HepG2 (cell line): Measurements from ENCODE around the gene RICTOR. TPM values are rescaled to one million over a fixed set of nuclear protein-coding genes. Genes with fewer than 3 reads are reported as not detected.

Experiments
- ATAC-seq: fragments of 200-7000 bp; cut with Tn5 transposase; 3 replicates; pipeline ENCODE4 v1.9.1; 2020; ENCODE audit warnings: mild to moderate bottlenecking, moderate library complexity
- BruUV-seq: library from RNA; stranded (reverse); fragments of 400-500 nt; replicated peaks from 2 replicates; lab custom pipeline; 2021; lab: Mats Ljungman, UMichigan
- CTCF ChIA-PET: fragments of 300-600 bp; formaldehyde crosslinking; extraction: SDS; loops from one replicate; lab custom pipeline; 2021; ENCODE audit warnings: low total read pairs, inconsistent platforms, low intra/inter-chr PET ratio; lab: Yijun Ruan, JAX
- POLR2A ChIA-PET: fragments of 350-600 bp; sonication (Branson Sonifier 250); formaldehyde crosslinking; loops from one replicate; lab custom pipeline; 2020; ENCODE audit warnings: antibody characterized with exemption, inconsistent platforms; lab: Yijun Ruan, JAX
- DNase-seq: peaks from one replicate; pipeline ENCODE4 v3.0.0-alpha.2; 2015; ENCODE audit warnings: low spot score
- FAIRE-seq: peaks from 3 replicates; lab custom pipeline; 2011; peaks lifted over from hg19 to GRCh38; lab: Jason Lieb, UNC
- H2AFZ ChIP-seq: one replicate; pipeline ENCODE4 v1.6.1; 2011; ENCODE audit warnings: low read length, inconsistent platforms
- H3K27ac ChIP-seq: fragments of 300-600 bp; 3 replicates; pipeline ENCODE4 v1.8.0; 2011; ENCODE audit warnings: mixed run types, mild to moderate bottlenecking, mixed read lengths, low read length, inconsistent platforms; ENCODE audit not compliant: insufficient read depth; ENCODE audit errors: extremely low read length
- H3K27me3 ChIP-seq, 2 experiments: fragments of 200-600 bp in 1 of 2; 2 replicates in 1 of 2; 3 replicates in 1 of 2; pipeline versions ENCODE4 v1.6.0 to v1.8.0; 2011; ENCODE audit warnings: low read length in 2 of 2, mild to moderate bottlenecking in 2 of 2, moderate library complexity in 2 of 2, inconsistent platforms in 1 of 2; ENCODE audit not compliant: insufficient read depth in 2 of 2, control insufficient read depth in 1 of 2
- H3K36me3 ChIP-seq, 2 experiments: fragments of 200-600 bp in 1 of 2; replicated peaks in 1 of 2; 2 replicates in 1 of 2; 3 replicates in 1 of 2; pipeline versions ENCODE4 v1.5.1 to v1.8.0; 2011; ENCODE audit warnings: low read length in 2 of 2, inconsistent platforms in 1 of 2; ENCODE audit not compliant: insufficient read depth in 2 of 2, control insufficient read depth in 1 of 2
- H3K4me1 ChIP-seq: 2 replicates; pipeline ENCODE4 v1.5.1; 2012; ENCODE audit warnings: low read length, inconsistent platforms; ENCODE audit not compliant: insufficient read depth
- H3K4me2 ChIP-seq: 2 replicates; pipeline ENCODE4 v1.6.0; 2011; ENCODE audit warnings: low read depth, low read length, inconsistent platforms
- H3K4me3 ChIP-seq, 3 experiments: fragments of 200-600 bp in 1 of 3; sonication (generic), shearing (Covaris generic) in 1 of 3; replicated peaks in 1 of 3; 2 replicates each; pipeline ENCODE4 v1.5.1; 2011 to 2016; ENCODE audit warnings: low read length in 3 of 3, inconsistent platforms in 2 of 3, low read depth in 2 of 3, mild to moderate bottlenecking in 2 of 3, control low read depth in 1 of 3, mixed read lengths in 1 of 3; ENCODE audit not compliant: insufficient read depth in 1 of 3
- H3K79me2 ChIP-seq: one replicate; pipeline ENCODE4 v1.6.1; 2011; ENCODE audit warnings: low read length, inconsistent platforms; ENCODE audit not compliant: insufficient read depth
- H3K9ac ChIP-seq: 2 replicates; pipeline ENCODE4 v1.6.0; 2011; ENCODE audit warnings: mild to moderate bottlenecking, low read depth, low read length, inconsistent platforms; ENCODE audit not compliant: insufficient read depth
- H3K9me3 ChIP-seq: 2 replicates; pipeline ENCODE4 v1.5.1; 2012; ENCODE audit warnings: mild to moderate bottlenecking, low read length
- H4K20me1 ChIP-seq: 2 replicates; pipeline ENCODE4 v1.6.0; 2011; ENCODE audit warnings: inconsistent platforms, mild to moderate bottlenecking, low read length, moderate library complexity; ENCODE audit not compliant: insufficient read depth
- FOXA3 ChIP-seq: IDR thresholded peaks from 2 replicates; pipeline ENCODE4 v1.6.1; 2016; ENCODE audit warnings: missing genetic modification reagents, missing compliant biosample characterization
- GABPB1 ChIP-seq: IDR thresholded peaks from 2 replicates; pipeline ENCODE4 v1.6.1; 2016; ENCODE audit warnings: mild to moderate bottlenecking, missing genetic modification reagents, moderate library complexity, missing compliant biosample characterization
- NFE2L2 ChIP-seq: fragments of 150-350 bp; IDR thresholded peaks from 2 replicates; pipeline ENCODE4 v1.6.1; 2014; ENCODE audit warnings: low read length
- NR2F6 ChIP-seq, 2 experiments: IDR thresholded peaks; 2 replicates each; pipeline ENCODE4 v1.6.1; 2016; ENCODE audit warnings: antibody characterized with exemption in 1 of 2, mild to moderate bottlenecking in 1 of 2
- U2AF1 ChIP-seq: fragments of 200-400 bp; formaldehyde crosslinking; optimal IDR thresholded peaks from 2 replicates; pipeline ENCODE3; 2017; ENCODE audit warnings: mild to moderate bottlenecking, low read depth, low read length
- ZNF501 ChIP-seq: sonication (generic); formaldehyde crosslinking; IDR thresholded peaks from 2 replicates; pipeline ENCODE4 v1.5.1; 2020; ENCODE audit warnings: mild to moderate bottlenecking, moderate library complexity, missing genetic modification reagents
- ZNF572 ChIP-seq: sonication (generic); formaldehyde crosslinking; IDR thresholded peaks from 2 replicates; pipeline ENCODE4 v1.5.1; 2020; ENCODE audit warnings: mild to moderate bottlenecking, missing genetic modification reagents
- ZSCAN21 ChIP-seq: sonication (generic); formaldehyde crosslinking; IDR thresholded peaks from 2 replicates; pipeline ENCODE4 v1.8.0; 2022; ENCODE audit warnings: mild to moderate bottlenecking, missing genetic modification reagents, moderate library complexity, borderline replicate concordance
- WGBS: methylation state at CpG from one replicate; pipeline ENCODE4 v1.1.6; 2017; ENCODE audit warnings: low lambda C conversion rate; 5-methylcytosine and 5-hydroxymethylcytosine counted together
- in situ Hi-C: cut with HindIII; loops from 2 replicates; pipeline ENCODE4 v1.10.0; 2017; ENCODE audit warnings: low pct_unique_long_range_greater_than_20kb; ENCODE audit not compliant: extremely low pct_ligation_motif_present
- intact Hi-C: fragments of 100-400 bp; cut with micrococcal nuclease; formaldehyde crosslinking; loops from one replicate; pipeline ENCODE4 v1.10.0; 2022; ENCODE audit not compliant: unreplicated experiment
- polyA plus RNA-seq, 8 experiments: library from polyadenylated mRNA; depleted of rRNA in 3 of 8; stranded (reverse) in 7 of 8; unstranded in 1 of 8; fragments of >200 nt; fragmentation: Illumina TruSeq in 4 of 8; extraction: Trizol in 4 of 8; gene quantifications; 2 replicates each; pipeline versions ENCODE4 v1.2.1 to v1.2.3, GENCODE V29; 2011 to 2016; ENCODE audit warnings: low read depth in 4 of 8, missing spikeins in 1 of 8, mixed read lengths in 1 of 8; ENCODE audit not compliant: insufficient read depth in 1 of 8
- total RNA-seq, 5 experiments: library from RNA; depleted of rRNA; stranded (reverse); fragments of >200 nt; fragmentation: Illumina TruSeq; extraction: Trizol; gene quantifications; 2 replicates each; pipeline ENCODE4 v1.2.3, GENCODE V29; 2016; ENCODE audit warnings: low read depth in 1 of 5
- TF ChIP-seq, protein P1 (sequence below): sonication (generic); formaldehyde crosslinking; IDR thresholded peaks from 2 replicates; pipeline ENCODE4 v1.4.0; 2020; ENCODE audit warnings: missing genetic modification reagents

The RICTOR gene
- total and polyA plus RNA-seq, 2 of the 13 experiments (the other 11 are each of a cell fraction or from before 2014, with no cell fraction given): 10.7 to 15.4 TPM

DNA sequence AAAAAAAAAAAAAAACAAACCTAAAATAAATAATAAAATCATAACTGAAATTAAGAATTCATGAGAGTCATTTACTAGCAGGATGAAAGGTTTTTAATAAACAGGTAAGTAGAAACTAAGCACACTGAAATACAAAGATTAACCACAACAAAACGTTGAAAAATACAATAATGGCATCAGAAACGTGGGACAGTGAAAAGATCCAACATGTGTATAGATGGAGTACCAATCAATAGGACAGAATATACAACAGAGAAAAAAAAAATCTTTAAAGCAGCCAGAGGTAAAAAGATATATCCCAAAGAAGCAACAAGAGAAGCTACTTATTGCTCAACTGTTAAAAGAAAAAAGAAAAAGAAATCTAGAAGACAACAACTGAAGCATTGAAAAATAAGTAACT lies 75.2 kb downstream of the RICTOR start:
- FAIRE-seq (no peak), ATAC-seq (no peak), DNase-seq (no peak)
- POLR2A ChIA-PET: no interaction called here
- peaks cover 9% of the 10 kb centered on the region; the same call in 1 of the 2 replicates for H3K9me3 ChIP-seq
- intact Hi-C loops (loop anchor here (10.0 kb wide), 1 partner anchor 286 kb away; no protein-coding TSS in a partner anchor), in situ Hi-C loops (no loop called here)
- no peak overlapping the region for H3K4me3 ChIP-seq
- H3K79me2 ChIP-seq: no peaks in the 10 kb centered on the region
- H3K4me2 ChIP-seq: no peak overlapping the region
- no peaks in the 10 kb centered on the region for H3K4me1 ChIP-seq
- H4K20me1 ChIP-seq: 0 out of 2 replicates have a peak, but pooled peaks cover 2% of the 10 kb centered on the region
- BruUV-seq: no TSS peak
- H3K36me3 ChIP-seq: peaks cover 0 to 6% of the 10 kb centered on the region in 2 experiments; a peak in 1 of 5 replicates
- H3K9ac ChIP-seq: no peak overlapping the region
- CTCF ChIA-PET: no interaction called here
- H3K27ac ChIP-seq: no peak overlapping the region
- WGBS: 97% methylated on average over 2 of the region's 2 CpGs
- no peak for TF ChIP-seq U2AF1
- TF ChIP-seq, protein P1, sequence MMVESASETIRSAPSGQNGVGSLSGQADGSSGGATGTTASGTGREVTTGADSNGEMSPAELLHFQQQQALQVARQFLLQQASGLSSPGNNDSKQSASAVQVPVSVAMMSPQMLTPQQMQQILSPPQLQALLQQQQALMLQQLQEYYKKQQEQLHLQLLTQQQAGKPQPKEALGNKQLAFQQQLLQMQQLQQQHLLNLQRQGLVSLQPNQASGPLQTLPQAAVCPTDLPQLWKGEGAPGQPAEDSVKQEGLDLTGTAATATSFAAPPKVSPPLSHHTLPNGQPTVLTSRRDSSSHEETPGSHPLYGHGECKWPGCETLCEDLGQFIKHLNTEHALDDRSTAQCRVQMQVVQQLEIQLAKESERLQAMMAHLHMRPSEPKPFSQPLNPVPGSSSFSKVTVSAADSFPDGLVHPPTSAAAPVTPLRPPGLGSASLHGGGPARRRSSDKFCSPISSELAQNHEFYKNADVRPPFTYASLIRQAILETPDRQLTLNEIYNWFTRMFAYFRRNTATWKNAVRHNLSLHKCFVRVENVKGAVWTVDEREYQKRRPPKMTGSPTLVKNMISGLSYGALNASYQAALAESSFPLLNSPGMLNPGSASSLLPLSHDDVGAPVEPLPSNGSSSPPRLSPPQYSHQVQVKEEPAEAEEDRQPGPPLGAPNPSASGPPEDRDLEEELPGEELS (CRISPR knock-in tag): no peak
- no peak for TF ChIP-seq ZNF572 (CRISPR knock-in tag)
- H3K27me3 ChIP-seq: no peaks in the 10 kb centered on the region
- no peak overlapping the region for H2AFZ ChIP-seq

DNA sequence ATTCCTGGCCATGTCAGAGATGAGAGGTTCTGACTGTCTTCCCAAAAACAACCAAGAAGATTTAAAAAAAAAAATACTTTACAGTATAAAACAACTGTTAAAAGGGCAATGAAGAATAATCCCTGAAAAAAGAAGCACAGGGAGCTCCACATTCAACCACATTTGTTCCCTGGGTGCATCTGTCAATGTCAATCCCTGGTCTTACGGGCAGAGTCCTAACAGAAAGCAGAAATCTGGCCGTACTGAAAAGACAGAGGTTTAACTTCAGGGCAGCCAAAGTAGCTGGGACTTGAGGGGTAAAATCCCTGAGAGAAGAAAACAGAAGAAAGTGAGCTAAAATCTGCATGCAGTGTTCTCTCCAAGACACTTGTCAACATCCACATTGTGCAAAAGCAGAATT lies 76.6 kb downstream of the RICTOR start:
- BruUV-seq: no TSS peak
- WGBS: 63% methylated on average over 2 of the region's 2 CpGs
- Histone ChIP-seq H3K9me3 (peaks cover 9% of the 10 kb centered on the region; the same call in 1 of the 2 replicates), H3K27ac (no peak overlapping the region), H3K4me2 (no peak overlapping the region), H3K79me2 (no peaks in the 10 kb centered on the region), H2AFZ (no peak overlapping the region), H4K20me1 (no peaks in the 10 kb centered on the region), H3K9ac (no peak overlapping the region), H3K4me3 (no peak overlapping the region), H3K36me3 (peaks cover 0 to 11% of the 10 kb centered on the region in 2 experiments; a peak in 1 of 5 replicates), H3K27me3 (no peaks in the 10 kb centered on the region), H3K4me1 (no peaks in the 10 kb centered on the region)
- no peak for ATAC-seq
- in situ Hi-C loops: no loop called here
- intact Hi-C loops: loop anchor here (10.0 kb wide), 1 partner anchor 287 kb away; no protein-coding TSS in a partner anchor
- POLR2A ChIA-PET: no interaction called here
- no peak for DNase-seq
- CTCF ChIA-PET: no interaction called here
- FAIRE-seq: no peak
- TF ChIP-seq ZSCAN21 (no peak), NR2F6 (IDR thresholded peaks at IDR 0.05) (no peak), NR2F6 (CRISPR knock-in tag; IDR thresholded peaks at IDR 0.05) (no peak), GABPB1 (no peak), NFE2L2 (no peak), ZNF501 (CRISPR knock-in tag) (no peak), FOXA3 (CRISPR knock-in tag) (no peak)
